PC-3 (cell line): ENCODE data around the gene PTH1R. TPM values are rescaled to one million over a fixed set of nuclear protein-coding genes. Genes with fewer than 3 reads are reported as not detected.
A peak's percentile ranks its signal among the peaks of the same experiment; 100 is the strongest.

Experiments
- ATAC-seq: fragments of 200-7000 bp; cut with Tn5 transposase; 2 replicates; pipeline ENCODE4 v1.9.1; 2020; ENCODE audit warnings: mild to moderate bottlenecking, moderate library complexity
- BruUV-seq: library from RNA; stranded (reverse); fragments of 400-500 nt; replicated peaks from 2 replicates; lab custom pipeline; 2021; lab: Mats Ljungman, UMichigan
- CTCF ChIA-PET: fragments of 300-600 bp; sonication (Branson Sonifier 250); formaldehyde crosslinking; loops from one replicate; lab custom pipeline; 2022; ENCODE audit warnings: antibody characterized with exemption; lab: Charles Lee
- POLR2A ChIA-PET: fragments of 300-600 bp; sonication (Branson Sonifier 250); formaldehyde crosslinking; loops from one replicate; lab custom pipeline; 2022; ENCODE audit warnings: antibody characterized with exemption; ENCODE audit not compliant: unreplicated experiment; lab: Charles Lee
- DNase-seq: peaks from one replicate; pipeline ENCODE4 v3.0.0-alpha.2; 2015
- H2AFZ ChIP-seq: fragments of 300-600 bp; sonication (generic); 2 replicates; pipeline ENCODE4 v1.6.0; 2016; ENCODE audit warnings: antibody characterized with exemption, low read length
- H3F3A ChIP-seq: fragments of 300-600 bp; sonication (generic); one replicate; pipeline ENCODE4 v1.6.0; 2017; ENCODE audit warnings: antibody characterized with exemption, low read length, control low read depth, mild to moderate bottlenecking; ENCODE audit not compliant: unreplicated experiment
- H3K27ac ChIP-seq: fragments of 300-600 bp; sonication (generic); 2 replicates; pipeline ENCODE4 v1.5.1; 2016; ENCODE audit warnings: mild to moderate bottlenecking, low read length
- H3K27me3 ChIP-seq: fragments of 300-600 bp; sonication (generic); 2 replicates; pipeline ENCODE4 v1.6.1; 2016; ENCODE audit warnings: low read length, mixed read lengths
- H3K36me3 ChIP-seq: fragments of 300-600 bp; sonication (generic); 2 replicates; pipeline ENCODE4 v1.6.1; 2016; ENCODE audit warnings: low read depth, mixed run types, low read length, mixed read lengths
- H3K4me1 ChIP-seq: fragments of 300-600 bp; sonication (generic); 2 replicates; pipeline ENCODE4 v1.5.1; 2016; ENCODE audit warnings: low read length; ENCODE audit not compliant: insufficient read depth
- H3K4me2 ChIP-seq: fragments of 300-600 bp; sonication (generic); 2 replicates; pipeline ENCODE4 v1.6.0; 2016; ENCODE audit warnings: low read length
- H3K4me3 ChIP-seq: fragments of 300-600 bp; sonication (generic); 2 replicates; pipeline ENCODE4 v1.5.1; 2016; ENCODE audit warnings: mild to moderate bottlenecking, low read length, mixed read lengths
- H3K79me2 ChIP-seq: fragments of 300-600 bp; sonication (generic); 2 replicates; pipeline ENCODE4 v1.6.1; 2017; ENCODE audit warnings: low read length, mixed read lengths
- H3K9ac ChIP-seq: fragments of 300-600 bp; sonication (generic); 2 replicates; pipeline ENCODE4 v1.6.0; 2016; ENCODE audit warnings: mild to moderate bottlenecking, low read length
- H3K9me2 ChIP-seq: fragments of 300-600 bp; sonication (generic); replicated peaks from 2 replicates; pipeline ENCODE4 v1.6.1; 2016; ENCODE audit warnings: mixed run types, low read length, mixed read lengths
- H3K9me3 ChIP-seq: fragments of 300-600 bp; sonication (generic); 2 replicates; pipeline ENCODE4 v1.6.1; 2016; ENCODE audit warnings: low read length, mixed read lengths
- H4K20me1 ChIP-seq: fragments of 300-600 bp; sonication (generic); 2 replicates; pipeline ENCODE4 v1.6.1; 2016; ENCODE audit warnings: low read length, mixed read lengths
- CTCF ChIP-seq: fragments of 300-600 bp; sonication (generic); conservative IDR thresholded peaks from 2 replicates; pipeline ENCODE4 v1.5.1; 2017; ENCODE audit warnings: antibody characterized with exemption, low read depth, mild to moderate bottlenecking, low read length
- EZH2 ChIP-seq: fragments of 300-600 bp; sonication (generic); IDR thresholded peaks from one replicate; pipeline ENCODE4 v1.6.1; 2017; ENCODE audit warnings: antibody characterized with exemption, mild to moderate bottlenecking, low read length; ENCODE audit not compliant: unreplicated experiment
- EZH2phosphoT487 ChIP-seq: fragments of 300-600 bp; sonication (generic); IDR thresholded peaks from 2 replicates; pipeline ENCODE4 v1.6.1; 2018; ENCODE audit warnings: mild to moderate bottlenecking, antibody characterized with exemption, low read length, borderline replicate concordance
- intact Hi-C: fragments of 100-400 bp; cut with micrococcal nuclease; formaldehyde crosslinking; loops from 2 replicates; pipeline ENCODE4 v1.9.0; 2023
- total RNA-seq: library from RNA; depleted of rRNA; stranded (reverse); fragments of >200 nt; gene quantifications from 2 replicates; pipeline ENCODE4 v1.2.3, GENCODE V29; 2014

PTH1R gene
- total RNA-seq, 1 experiment from 2014 or later = not detected

GRCh38 chr3:46907271-46907670 lies 29.8 kb downstream of the PTH1R start:
- no peak overlapping the region for H3K27ac ChIP-seq
- intact Hi-C loops = no loop called here
- DNase-seq (no peak), ATAC-seq (no peak)
- no peaks in the 10 kb centered on the region for H3F3A ChIP-seq
- H3K27me3 ChIP-seq = no peaks in the 10 kb centered on the region
- no peaks in the 10 kb centered on the region for H4K20me1 ChIP-seq
- BruUV-seq = no TSS peak
- no peak overlapping the region for H3K9ac ChIP-seq
- H3K79me2 ChIP-seq = no peaks in the 10 kb centered on the region
- H3K4me2 ChIP-seq = no peak overlapping the region
- no peak overlapping the region for H3K4me3 ChIP-seq
- H2AFZ ChIP-seq = no peak overlapping the region
- POLR2A ChIA-PET = no interaction called here
- H3K4me1 ChIP-seq = peaks cover 9% of the 10 kb centered on the region
- H3K36me3 ChIP-seq = no peaks in the 10 kb centered on the region
- no peak for TF ChIP-seq EZH2phosphoT487
- no peak for TF ChIP-seq CTCF
- TF ChIP-seq EZH2 = no peak
- no peaks in the 10 kb centered on the region for H3K9me2 ChIP-seq
- CTCF ChIA-PET = no interaction called here
- H3K9me3 ChIP-seq = no peaks in the 10 kb centered on the region

GRCh38 chr3:46907960-46908293 lies 30.4 kb downstream of the PTH1R start:
- Histone ChIP-seq H3K36me3 (no peaks in the 10 kb centered on the region), H3F3A (no peaks in the 10 kb centered on the region), H2AFZ (no peak overlapping the region), H3K27me3 (no peaks in the 10 kb centered on the region), H3K9ac (no peak overlapping the region), H3K4me1 (peaks cover 9% of the 10 kb centered on the region), H4K20me1 (no peaks in the 10 kb centered on the region), H3K79me2 (no peaks in the 10 kb centered on the region), H3K4me3 (no peak overlapping the region), H3K4me2 (no peak overlapping the region), H3K9me2 (no peaks in the 10 kb centered on the region), H3K27ac (no peak overlapping the region), H3K9me3 (no peaks in the 10 kb centered on the region)
- intact Hi-C loops = loop anchor here (1.0 kb wide), 1 partner anchor 42 kb away; no protein-coding TSS in a partner anchor
- ChIA-PET POLR2A (no interaction called here), CTCF (no interaction called here)
- DNase-seq (no peak), ATAC-seq (no peak)
- no TSS peak for BruUV-seq
- TF ChIP-seq EZH2phosphoT487 (no peak), EZH2 (no peak), CTCF (no peak; the same call in 1 of the 2 replicates)

GRCh38 chr3:46908294-46908985 lies 30.9 kb downstream of the PTH1R start:
- BruUV-seq = no TSS peak
- Histone ChIP-seq H3K9me3 (no peaks in the 10 kb centered on the region), H3K36me3 (no peaks in the 10 kb centered on the region), H3K9ac (no peak overlapping the region), H3K9me2 (no peaks in the 10 kb centered on the region), H3K4me3 (no peak overlapping the region), H3K27ac (no peak overlapping the region), H3K4me2 (no peak overlapping the region), H3F3A (no peaks in the 10 kb centered on the region), H3K79me2 (no peaks in the 10 kb centered on the region), H3K27me3 (no peaks in the 10 kb centered on the region), H4K20me1 (no peaks in the 10 kb centered on the region), H2AFZ (no peak overlapping the region), H3K4me1 (peaks cover 7% of the 10 kb centered on the region)
- ATAC-seq = no peak
- no peak for TF ChIP-seq EZH2phosphoT487
- no peak for TF ChIP-seq EZH2
- TF ChIP-seq CTCF = peak; percentile 48; the same call in 1 of the 2 replicates
- DNase-seq = peak; percentile 36
- POLR2A ChIA-PET = no interaction called here
- intact Hi-C loops = loop anchor here (1.0 kb wide), 1 partner anchor 42 kb away; no protein-coding TSS in a partner anchor
- CTCF ChIA-PET = interaction anchor here (1.5 to 1.6 kb wide), 2 partner anchors 14 to 203 kb away, joined by 4 to 11 read pairs; no protein-coding TSS in a partner anchor
